Colonic mucosa (tissue), 4 donors: ENCODE results near the gene ABCA5. TPM values are rescaled to one million over a fixed set of nuclear protein-coding genes. Genes with fewer than 3 reads are reported as not detected.

Source experiments
- DNase-seq: peaks from one replicate; pipeline ENCODE4 v3.0.0-alpha.2; 2020
- H3K27ac ChIP-seq: fragments of 200-600 bp; one replicate; pipeline ENCODE4 v1.8.0; 2021
- H3K27me3 ChIP-seq: fragments of 200-600 bp; one replicate; pipeline ENCODE4 v1.8.0; 2021
- H3K36me3 ChIP-seq: fragments of 200-600 bp; one replicate; pipeline ENCODE4 v1.8.0; 2021
- H3K4me1 ChIP-seq: fragments of 200-600 bp; one replicate; pipeline ENCODE4 v1.8.0; 2021; ENCODE audit warnings: mild to moderate bottlenecking
- H3K4me3 ChIP-seq: fragments of 200-600 bp; one replicate; pipeline ENCODE4 v1.8.0; 2021
- H3K9ac ChIP-seq, 2 donors: one replicate each; pipeline ENCODE4 v1.7.0; 2013; ENCODE audit warnings: control low read depth in 2 of 2, low read depth in 2 of 2, low read length in 2 of 2
- H3K9me3 ChIP-seq: fragments of 200-600 bp; one replicate; pipeline ENCODE4 v1.8.0; 2021
- intact Hi-C: fragments of 100-400 bp; cut with DNase I; formaldehyde crosslinking; loops from one replicate; pipeline ENCODE4 v1.14.1; 2022
- total RNA-seq, 2 donors: library from RNA; stranded (reverse); fragmentation: NEBNext Ultra II Directional in 1 of 2; extraction: Animal tissue kit (Norgen Biotek cat#: 25700) in 1 of 2; gene quantifications; one replicate each; pipeline ENCODE4 v1.2.1, GENCODE V29; 2021
- TF ChIP-seq, protein P1 (sequence below): fragments of 200-600 bp; IDR thresholded peaks from one replicate; pipeline ENCODE4 v1.8.0; 2022; ENCODE audit warnings: antibody characterized with exemption, mild to moderate bottlenecking
- donor health status: healthy.
- donor health status: DM: no; HTN: no; CAD: no.
- donor health status: DM: no; HTN: no; CAD: no.

Gene ABCA5
- total RNA-seq, 2 donors from 2014 or later, result 20.8 to 43.4 TPM

DNA sequence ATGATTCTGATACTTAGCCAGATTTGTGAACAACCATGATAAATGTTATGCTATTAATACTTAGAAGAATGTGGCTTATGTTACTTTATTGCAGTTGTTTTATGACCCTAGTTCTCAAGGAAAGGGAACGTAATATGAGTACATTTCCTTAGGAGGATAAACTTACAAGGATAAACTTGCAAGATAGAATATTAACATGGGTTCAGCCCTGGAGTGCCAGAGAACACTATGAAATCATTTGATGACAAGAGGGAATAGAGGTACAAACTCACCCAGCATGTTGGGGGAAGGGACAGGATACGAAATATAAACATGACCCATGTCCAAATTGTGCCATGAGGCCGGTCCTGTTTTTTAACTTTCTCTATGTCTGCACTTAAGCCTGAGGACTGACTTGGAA is 13.0 kb upstream of the ABCA5 start:
- Histone ChIP-seq H3K4me1 (no peaks in the 10 kb centered on the region), H3K27me3 (no peaks in the 10 kb centered on the region), H3K9me3 (no peaks in the 10 kb centered on the region), H3K9ac (no peak overlapping the region), H3K4me3 (no peak overlapping the region), H3K36me3 (no peaks in the 10 kb centered on the region), H3K27ac (no peak overlapping the region)
- no peak for DNase-seq
- TF ChIP-seq, protein P1, sequence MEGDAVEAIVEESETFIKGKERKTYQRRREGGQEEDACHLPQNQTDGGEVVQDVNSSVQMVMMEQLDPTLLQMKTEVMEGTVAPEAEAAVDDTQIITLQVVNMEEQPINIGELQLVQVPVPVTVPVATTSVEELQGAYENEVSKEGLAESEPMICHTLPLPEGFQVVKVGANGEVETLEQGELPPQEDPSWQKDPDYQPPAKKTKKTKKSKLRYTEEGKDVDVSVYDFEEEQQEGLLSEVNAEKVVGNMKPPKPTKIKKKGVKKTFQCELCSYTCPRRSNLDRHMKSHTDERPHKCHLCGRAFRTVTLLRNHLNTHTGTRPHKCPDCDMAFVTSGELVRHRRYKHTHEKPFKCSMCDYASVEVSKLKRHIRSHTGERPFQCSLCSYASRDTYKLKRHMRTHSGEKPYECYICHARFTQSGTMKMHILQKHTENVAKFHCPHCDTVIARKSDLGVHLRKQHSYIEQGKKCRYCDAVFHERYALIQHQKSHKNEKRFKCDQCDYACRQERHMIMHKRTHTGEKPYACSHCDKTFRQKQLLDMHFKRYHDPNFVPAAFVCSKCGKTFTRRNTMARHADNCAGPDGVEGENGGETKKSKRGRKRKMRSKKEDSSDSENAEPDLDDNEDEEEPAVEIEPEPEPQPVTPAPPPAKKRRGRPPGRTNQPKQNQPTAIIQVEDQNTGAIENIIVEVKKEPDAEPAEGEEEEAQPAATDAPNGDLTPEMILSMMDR, result no peak
- intact Hi-C loops, result no loop called here

DNA sequence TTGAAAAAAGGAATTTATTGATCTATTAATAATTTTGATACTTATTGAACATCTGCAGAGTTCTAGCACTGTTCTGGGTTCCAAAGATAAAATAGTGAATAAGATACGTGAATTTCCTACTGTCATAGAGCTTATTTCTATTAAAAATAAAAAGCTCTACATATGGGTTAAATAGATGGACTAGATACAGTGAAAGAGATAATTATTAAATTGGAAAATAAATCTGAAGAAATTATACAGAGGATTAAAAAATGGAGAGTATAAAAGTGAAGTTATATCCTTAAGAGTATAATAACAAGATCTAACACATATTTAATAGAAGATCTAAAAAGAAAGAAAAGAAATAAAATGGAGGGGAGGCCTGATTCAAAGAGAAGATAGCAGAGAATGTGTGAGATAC is 10.1 kb upstream of the ABCA5 start:
- DNase-seq, result no peak
- Histone ChIP-seq H3K9ac (no peak overlapping the region), H3K27ac (no peak overlapping the region), H3K4me1 (no peaks in the 10 kb centered on the region), H3K9me3 (no peaks in the 10 kb centered on the region), H3K4me3 (no peak overlapping the region), H3K27me3 (no peaks in the 10 kb centered on the region), H3K36me3 (no peaks in the 10 kb centered on the region)
- TF ChIP-seq, protein P1, result no peak
- intact Hi-C loops, result loop anchor here (2.0 kb wide), 1 partner anchor 186 kb away; no protein-coding TSS in a partner anchor

DNA sequence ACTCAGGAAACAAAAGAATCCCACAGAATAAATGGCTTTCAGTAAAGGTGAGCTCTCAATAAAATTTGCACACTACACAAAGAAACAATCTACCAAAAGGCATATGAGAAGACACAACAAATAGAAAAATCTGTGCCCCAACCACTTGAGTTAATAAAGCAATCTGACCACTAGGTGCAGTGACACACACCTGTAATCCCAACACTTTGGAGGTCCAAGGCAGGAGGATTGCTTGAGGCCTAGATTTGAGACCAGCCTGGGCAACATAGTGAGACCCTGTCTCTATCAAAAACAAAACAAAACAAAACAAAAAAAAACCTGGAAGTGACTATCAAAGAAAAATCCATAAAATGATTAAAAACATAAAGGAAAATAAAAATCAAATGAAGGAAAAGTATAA is 9.6 kb upstream of the ABCA5 start:
- H3K36me3 ChIP-seq, result no peaks in the 10 kb centered on the region
- H3K4me3 ChIP-seq, result no peak overlapping the region
- intact Hi-C loops, result loop anchor here (2.0 kb wide), 1 partner anchor 186 kb away; no protein-coding TSS in a partner anchor
- H3K9me3 ChIP-seq, result no peaks in the 10 kb centered on the region
- no peak overlapping the region for H3K9ac ChIP-seq
- no peak for DNase-seq
- TF ChIP-seq, protein P1, result no peak
- no peaks in the 10 kb centered on the region for H3K4me1 ChIP-seq
- H3K27me3 ChIP-seq, result no peaks in the 10 kb centered on the region
- H3K27ac ChIP-seq, result no peak overlapping the region

- no peak overlapping the region for H3K4me3 ChIP-seq
- no peaks in the 10 kb centered on the region for H3K36me3 ChIP-seq
- intact Hi-C loops, result no loop called here
- no peak overlapping the region for H3K27ac ChIP-seq
- TF ChIP-seq, protein P1, result peak; percentile 45
- DNase-seq, result no peak
- no peaks in the 10 kb centered on the region for H3K27me3 ChIP-seq
- no peak overlapping the region for H3K9ac ChIP-seq
- no peaks in the 10 kb centered on the region for H3K4me1 ChIP-seq
- no peaks in the 10 kb centered on the region for H3K9me3 ChIP-seq
Measured at GRCh38 chr17:69335058-69335457, 8.1 kb upstream of the ABCA5 start.

GRCh38 chr17:69333561-69333960 is 6.6 kb upstream of the ABCA5 start:
- intact Hi-C loops, result no loop called here
- DNase-seq, result no peak
- Histone ChIP-seq H3K36me3 (no peaks in the 10 kb centered on the region), H3K27ac (no peak overlapping the region), H3K4me1 (no peaks in the 10 kb centered on the region), H3K9me3 (no peaks in the 10 kb centered on the region), H3K9ac (no peak overlapping the region), H3K27me3 (no peaks in the 10 kb centered on the region), H3K4me3 (no peak overlapping the region)
- TF ChIP-seq, protein P1, result no peak
